HG03175 (cell line): ENCODE measurements around the gene AGRN.
A peak's percentile ranks its signal among the peaks of the same experiment; 100 is the strongest.

Experiments
- ATAC-seq: cut with Tn5 transposase; IDR thresholded peaks from one replicate; pipeline ENCODE4 v1.9.1; 2021; ENCODE audit warnings: mild to moderate bottlenecking, moderate library complexity; ENCODE audit not compliant: unreplicated experiment

Gene AGRN

GRCh38 chr1:1034439-1034781 is 14.5 kb downstream of the AGRN start:
- no peak for ATAC-seq

GRCh38 chr1:1035291-1035943 is 15.5 kb downstream of the AGRN start:
- no peak for ATAC-seq

- ATAC-seq = no peak
Observed at GRCh38 chr1:1037366-1038327, 17.7 kb downstream of the AGRN start.

GRCh38 chr1:1038694-1039093 is 18.8 kb downstream of the AGRN start:
- ATAC-seq = peak; percentile 60

- no peak for ATAC-seq
Observed at GRCh38 chr1:1039145-1039910, 19.4 kb downstream of the AGRN start.

- ATAC-seq = peak; percentile 52
Observed at GRCh38 chr1:1040004-1040991, 20.4 kb downstream of the AGRN start.

GRCh38 chr1:1041092-1041523 is 21.2 kb downstream of the AGRN start:
- peak; percentile 5 for ATAC-seq

- no peak for ATAC-seq
Observed at GRCh38 chr1:1041873-1042272, 22.0 kb downstream of the AGRN start.

- no peak for ATAC-seq
Observed at GRCh38 chr1:1042835-1043234, 22.9 kb downstream of the AGRN start.

- no peak for ATAC-seq
Observed at GRCh38 chr1:1043411-1043810, 23.5 kb downstream of the AGRN start.

- ATAC-seq = no peak
Observed at GRCh38 chr1:1043921-1044320, 24.0 kb downstream of the AGRN start.

- no peak for ATAC-seq
Observed at GRCh38 chr1:1044455-1045078, 24.6 kb downstream of the AGRN start.

GRCh38 chr1:1045129-1045528 is 25.2 kb downstream of the AGRN start:
- ATAC-seq = no peak

- no peak for ATAC-seq
Observed at GRCh38 chr1:1046243-1046642, 26.3 kb downstream of the AGRN start.

- no peak for ATAC-seq
Observed at GRCh38 chr1:1046767-1047166, 26.8 kb downstream of the AGRN start.

- ATAC-seq = no peak
Observed at GRCh38 chr1:1047407-1047806, 27.5 kb downstream of the AGRN start.

GRCh38 chr1:1047963-1048362 is 28.0 kb downstream of the AGRN start:
- no peak for ATAC-seq

- ATAC-seq = no peak
Observed at GRCh38 chr1:1048765-1049164, 28.8 kb downstream of the AGRN start.

GRCh38 chr1:1049318-1050165 is 29.6 kb downstream of the AGRN start:
- no peak for ATAC-seq
